K562 (cell line): Measurements from ENCODE around the gene CEP162.
A peak's percentile ranks its signal among the peaks of the same experiment; 100 is the strongest.

Source experiments
- ATF2 ChIP-seq: sonication (generic); formaldehyde crosslinking; IDR thresholded peaks from 2 replicates; pipeline ENCODE4 v1.8.1; 2022; ENCODE audit warnings: missing genetic modification reagents
- ATF4 ChIP-seq: fragments of 450-650 bp; formaldehyde crosslinking; IDR thresholded peaks from 2 replicates; pipeline ENCODE4 v1.4.0; 2022; ENCODE audit warnings: mild to moderate bottlenecking, moderate library complexity
- CHD7 ChIP-seq: fragments of 200-600 bp; sonication (generic); IDR thresholded peaks from one replicate; pipeline ENCODE4 v1.6.1; 2012; ENCODE audit warnings: mild to moderate bottlenecking, low read depth, low read length, inconsistent platforms
- NR2C2 ChIP-seq, 2 experiments: fragments of 200-800 bp in 1 of 2; sonication (Bioruptor generic) in 1 of 2; sonication (generic) in 1 of 2; formaldehyde crosslinking in 1 of 2; IDR thresholded peaks; 2 replicates each; pipeline versions ENCODE4 v1.6.1 to v1.8.0; 2016 to 2022; ENCODE audit warnings: mild to moderate bottlenecking in 1 of 2, missing compliant biosample characterization in 1 of 2, missing genetic modification characterization in 1 of 2, missing genetic modification reagents in 1 of 2
- POLR2A ChIP-seq: fragments of 450-650 bp; conservative IDR thresholded peaks from 2 replicates; pipeline ENCODE4 v1.6.1; 2016
- TAL1 ChIP-seq: fragments of 450-650 bp; IDR thresholded peaks from 2 replicates; pipeline ENCODE4 v1.6.1; 2016; ENCODE audit warnings: mild to moderate bottlenecking
- ZBTB33 ChIP-seq: sonication (generic); formaldehyde crosslinking; IDR thresholded peaks from 2 replicates; pipeline ENCODE4 v1.8.1; 2023; ENCODE audit warnings: mild to moderate bottlenecking, missing genetic modification reagents
- ZNF121 ChIP-seq: sonication (generic); formaldehyde crosslinking; conservative IDR thresholded peaks from 2 replicates; pipeline ENCODE4 v1.8.0; 2022; ENCODE audit warnings: missing genetic modification reagents
- ZNF589 ChIP-seq: fragments of 200-800 bp; sonication (Bioruptor generic); IDR thresholded peaks from 2 replicates; pipeline ENCODE4 v1.6.1; 2016; ENCODE audit warnings: low read depth, missing genetic modification characterization, missing compliant biosample characterization

GRCh38 chr6:84074988-84075781 is 152.3 kb downstream of the CEP162 start:
- TF ChIP-seq ATF4 (CRISPR knock-in tag) (no peak), NR2C2 (CRISPR knock-in tag; IDR thresholded peaks at IDR 0.05) (no peak), NR2C2 (tag; IDR thresholded peaks at IDR 0.05) (no peak), CHD7 (no peak), ZNF589 (CRISPR knock-in tag) (no peak), TAL1 (no peak), POLR2A (0 out of 2 replicates have a peak, but pooled peaks have one; percentile 28), ZNF121 (CRISPR knock-in tag) (no peak), ZBTB33 (no peak), ATF2 (CRISPR knock-in tag) (no peak)
